ENCODE measurements around the gene TSHZ2. TPM values are rescaled to one million over a fixed set of nuclear protein-coding genes. Genes with fewer than 3 reads are reported as not detected.

The TSHZ2 gene
- total RNA-seq, 1 experiment from 2014 or later = 0.07 TPM

GRCh38 chr20:53187392-53188068 is 215.4 kb downstream of the TSHZ2 start:
- intact Hi-C loops (cut with micrococcal nuclease) = no loop called here
- ATAC-seq (no peak), DNase-seq (ENCODE audit: low read depth, low spot score) (no peak)
- no TSS peak for BruUV-seq (replicated peaks)
- CTCF ChIA-PET = interaction anchor here (1.2 to 1.8 kb wide), 2 partner anchors 29 to 360 kb away, joined by 3 to 13 read pairs; no protein-coding TSS in a partner anchor
- Histone ChIP-seq H3K27me3 (ENCODE audit: insufficient read depth, low read length) (peaks cover 50% of the 10 kb centered on the region), H4K20me1 (ENCODE audit: insufficient read depth) (no peaks in the 10 kb centered on the region), H3K9me2 (ENCODE audit: insufficient read depth) (no peaks in the 10 kb centered on the region), H3K36me3 (ENCODE audit: control insufficient read depth in 1 of 2, insufficient read depth in 2 of 2, low read length in 2 of 2) (no peaks in the 10 kb centered on the region), H2AFZ (ENCODE audit: low read depth, low read length, poor library complexity, severe bottlenecking) (no peak overlapping the region), H3K4me3 (replicated peaks in 1 of 2; ENCODE audit: low read depth in 1 of 2, low read length in 2 of 2) (no peak overlapping the region), H3K27ac (ENCODE audit: low read depth, low read length) (no peak overlapping the region), H3K79me2 (ENCODE audit: insufficient read depth, low read length) (no peaks in the 10 kb centered on the region), H3K9me3 (ENCODE audit: control insufficient read depth in 1 of 2, insufficient read depth in 1 of 2, low read depth in 1 of 2, low read length in 2 of 2) (no peaks in the 10 kb centered on the region), H3K4me1 (ENCODE audit: control insufficient read depth in 1 of 2, insufficient read depth in 2 of 2, low read length in 2 of 2) (no peaks in the 10 kb centered on the region), H3K4me2 (ENCODE audit: low read length) (no peak overlapping the region), H3K9ac (ENCODE audit: low read length) (no peak overlapping the region)
- POLR2A ChIA-PET = no interaction called here
- RAD21 ChIA-PET (ENCODE audit: low non-redundant PET in 1 of 2, low total read pairs in 2 of 2, uncharacterized antibody in 2 of 2, unreplicated experiment in 2 of 2) = no interaction called here
- TF ChIP-seq JUND (IDR thresholded peaks at IDR 0.05) (no peak), POLR2A (IDR thresholded peaks at IDR 0.05; ENCODE audit: borderline replicate concordance, extremely low read depth, insufficient read depth, insufficient read length) (no peak), TCF7L2 (IDR thresholded peaks at IDR 0.05; ENCODE audit: borderline replicate concordance, extremely low read depth, insufficient read depth, insufficient read length) (no peak), RAD21 (IDR thresholded peaks at IDR 0.05; ENCODE audit: low read depth) (no peak), EZH2 (IDR thresholded peaks at IDR 0.05) (no peak), SP1 (IDR thresholded peaks at IDR 0.05; ENCODE audit: low read depth) (no peak), EGR1 (IDR thresholded peaks at IDR 0.05; ENCODE audit: low read depth) (no peak), SIN3A (IDR thresholded peaks at IDR 0.05; ENCODE audit: low read depth) (no peak), YY1 (IDR thresholded peaks at IDR 0.05; ENCODE audit: extremely low read depth, insufficient replicate concordance, low read depth, low read length) (no peak), ATF3 (IDR thresholded peaks at IDR 0.05) (no peak), POLR2AphosphoS5 (IDR thresholded peaks at IDR 0.05; ENCODE audit: low read depth, low read length) (no peak)
- TF ChIP-seq, protein P1, sequence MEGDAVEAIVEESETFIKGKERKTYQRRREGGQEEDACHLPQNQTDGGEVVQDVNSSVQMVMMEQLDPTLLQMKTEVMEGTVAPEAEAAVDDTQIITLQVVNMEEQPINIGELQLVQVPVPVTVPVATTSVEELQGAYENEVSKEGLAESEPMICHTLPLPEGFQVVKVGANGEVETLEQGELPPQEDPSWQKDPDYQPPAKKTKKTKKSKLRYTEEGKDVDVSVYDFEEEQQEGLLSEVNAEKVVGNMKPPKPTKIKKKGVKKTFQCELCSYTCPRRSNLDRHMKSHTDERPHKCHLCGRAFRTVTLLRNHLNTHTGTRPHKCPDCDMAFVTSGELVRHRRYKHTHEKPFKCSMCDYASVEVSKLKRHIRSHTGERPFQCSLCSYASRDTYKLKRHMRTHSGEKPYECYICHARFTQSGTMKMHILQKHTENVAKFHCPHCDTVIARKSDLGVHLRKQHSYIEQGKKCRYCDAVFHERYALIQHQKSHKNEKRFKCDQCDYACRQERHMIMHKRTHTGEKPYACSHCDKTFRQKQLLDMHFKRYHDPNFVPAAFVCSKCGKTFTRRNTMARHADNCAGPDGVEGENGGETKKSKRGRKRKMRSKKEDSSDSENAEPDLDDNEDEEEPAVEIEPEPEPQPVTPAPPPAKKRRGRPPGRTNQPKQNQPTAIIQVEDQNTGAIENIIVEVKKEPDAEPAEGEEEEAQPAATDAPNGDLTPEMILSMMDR (IDR thresholded peaks at IDR 0.05 in 2 of 3, conservative IDR thresholded peaks at IDR 0.05 in 1 of 3; ENCODE audit: borderline replicate concordance in 1 of 3, insufficient read depth in 1 of 3, low read depth in 2 of 3, low read length in 2 of 3) = no peak
- TF ChIP-seq, protein P2, sequence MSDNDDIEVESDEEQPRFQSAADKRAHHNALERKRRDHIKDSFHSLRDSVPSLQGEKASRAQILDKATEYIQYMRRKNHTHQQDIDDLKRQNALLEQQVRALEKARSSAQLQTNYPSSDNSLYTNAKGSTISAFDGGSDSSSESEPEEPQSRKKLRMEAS (IDR thresholded peaks at IDR 0.05) = no peak

Measured in HCT116 (cell line).